Fibroblast of villous mesenchyme (primary cell): ENCODE measurements around the gene PTPRB. TPM values are rescaled to one million over a fixed set of nuclear protein-coding genes. Genes with fewer than 3 reads are reported as not detected.

Source experiments
- DNase-seq: peaks from one replicate; pipeline ENCODE4 v3.0.0-alpha.2; 2010; ENCODE audit warnings: low read depth
- H3K4me3 ChIP-seq: 2 replicates; pipeline ENCODE4 v1.5.1; 2011; ENCODE audit warnings: low read depth, mild to moderate bottlenecking, low read length
- total RNA-seq: library from RNA; depleted of rRNA; stranded (reverse); fragments of >200 nt; gene quantifications from 2 replicates; pipeline ENCODE4 v1.2.3, GENCODE V29; 2012
- TF ChIP-seq, protein P1 (sequence below): IDR thresholded peaks from 2 replicates; pipeline ENCODE4 v1.5.1; 2012; ENCODE audit warnings: low read depth, mild to moderate bottlenecking, low read length; ENCODE audit not compliant: insufficient read depth

PTPRB gene
- total RNA-seq, 1 donor = 0.43 TPM

DNA sequence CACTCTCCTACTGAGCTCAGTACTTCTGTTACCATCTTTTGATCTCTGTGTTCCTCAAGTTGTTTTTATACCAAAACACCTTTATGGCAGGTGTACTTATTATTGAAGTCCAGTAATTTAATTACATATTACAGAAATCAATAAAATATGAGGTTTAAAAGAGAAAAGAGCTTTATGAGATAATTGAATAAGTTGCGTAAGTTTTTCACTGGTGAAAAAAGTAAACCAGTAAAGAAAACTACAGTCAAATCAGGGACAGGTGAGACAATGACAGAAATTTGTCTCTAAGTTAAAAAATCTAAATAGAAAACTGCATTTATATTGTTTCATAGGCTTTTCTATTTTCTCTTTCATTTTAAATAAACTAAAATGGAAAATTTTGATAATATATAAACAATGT is 29.1 kb upstream of the PTPRB start:
- TF ChIP-seq, protein P1, sequence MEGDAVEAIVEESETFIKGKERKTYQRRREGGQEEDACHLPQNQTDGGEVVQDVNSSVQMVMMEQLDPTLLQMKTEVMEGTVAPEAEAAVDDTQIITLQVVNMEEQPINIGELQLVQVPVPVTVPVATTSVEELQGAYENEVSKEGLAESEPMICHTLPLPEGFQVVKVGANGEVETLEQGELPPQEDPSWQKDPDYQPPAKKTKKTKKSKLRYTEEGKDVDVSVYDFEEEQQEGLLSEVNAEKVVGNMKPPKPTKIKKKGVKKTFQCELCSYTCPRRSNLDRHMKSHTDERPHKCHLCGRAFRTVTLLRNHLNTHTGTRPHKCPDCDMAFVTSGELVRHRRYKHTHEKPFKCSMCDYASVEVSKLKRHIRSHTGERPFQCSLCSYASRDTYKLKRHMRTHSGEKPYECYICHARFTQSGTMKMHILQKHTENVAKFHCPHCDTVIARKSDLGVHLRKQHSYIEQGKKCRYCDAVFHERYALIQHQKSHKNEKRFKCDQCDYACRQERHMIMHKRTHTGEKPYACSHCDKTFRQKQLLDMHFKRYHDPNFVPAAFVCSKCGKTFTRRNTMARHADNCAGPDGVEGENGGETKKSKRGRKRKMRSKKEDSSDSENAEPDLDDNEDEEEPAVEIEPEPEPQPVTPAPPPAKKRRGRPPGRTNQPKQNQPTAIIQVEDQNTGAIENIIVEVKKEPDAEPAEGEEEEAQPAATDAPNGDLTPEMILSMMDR = no peak
- no peak for DNase-seq
- H3K4me3 ChIP-seq = no peak overlapping the region

- DNase-seq = no peak
- TF ChIP-seq, protein P1 = no peak
- no peak overlapping the region for H3K4me3 ChIP-seq
Observed at GRCh38 chr12:70664465-70664881, 27.2 kb upstream of the PTPRB start.

GRCh38 chr12:70663838-70664237 is 26.6 kb upstream of the PTPRB start:
- H3K4me3 ChIP-seq = no peak overlapping the region
- TF ChIP-seq, protein P1 = no peak
- DNase-seq = no peak

DNA sequence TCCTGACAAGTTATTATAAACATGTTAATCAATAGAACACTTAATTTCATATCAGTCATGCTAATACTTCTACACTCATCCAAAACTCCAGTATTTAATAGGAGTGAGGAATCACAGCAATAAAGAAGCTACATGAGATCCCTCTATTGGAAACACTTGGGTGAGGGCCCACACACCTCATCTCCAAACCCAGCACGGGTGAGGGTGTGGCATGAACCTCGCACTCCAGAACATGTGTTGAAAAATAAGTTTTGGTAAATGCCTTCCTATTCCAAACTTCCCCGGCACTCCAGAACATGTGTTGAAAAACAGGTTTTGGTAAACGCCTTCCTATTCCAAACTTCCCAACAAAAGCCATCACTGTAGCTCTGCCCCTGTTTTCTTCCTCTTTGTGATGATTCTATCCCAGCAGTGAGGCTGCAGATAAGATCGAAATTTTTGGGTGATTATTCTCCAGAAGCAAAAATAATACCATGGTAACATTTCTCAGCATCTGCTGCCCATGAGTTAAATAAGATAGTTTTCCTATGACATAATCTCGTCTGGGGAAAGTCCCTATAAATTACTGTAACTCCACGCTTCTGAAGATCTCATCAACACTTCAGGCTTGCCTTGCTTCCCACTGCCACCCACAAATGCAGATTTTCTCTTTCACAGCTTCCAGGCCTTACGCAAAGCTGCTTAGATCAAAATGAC is 24.4 kb upstream of the PTPRB start:
- DNase-seq = peak; percentile 73
- no peak overlapping the region for H3K4me3 ChIP-seq
- TF ChIP-seq, protein P1 = no peak

DNA sequence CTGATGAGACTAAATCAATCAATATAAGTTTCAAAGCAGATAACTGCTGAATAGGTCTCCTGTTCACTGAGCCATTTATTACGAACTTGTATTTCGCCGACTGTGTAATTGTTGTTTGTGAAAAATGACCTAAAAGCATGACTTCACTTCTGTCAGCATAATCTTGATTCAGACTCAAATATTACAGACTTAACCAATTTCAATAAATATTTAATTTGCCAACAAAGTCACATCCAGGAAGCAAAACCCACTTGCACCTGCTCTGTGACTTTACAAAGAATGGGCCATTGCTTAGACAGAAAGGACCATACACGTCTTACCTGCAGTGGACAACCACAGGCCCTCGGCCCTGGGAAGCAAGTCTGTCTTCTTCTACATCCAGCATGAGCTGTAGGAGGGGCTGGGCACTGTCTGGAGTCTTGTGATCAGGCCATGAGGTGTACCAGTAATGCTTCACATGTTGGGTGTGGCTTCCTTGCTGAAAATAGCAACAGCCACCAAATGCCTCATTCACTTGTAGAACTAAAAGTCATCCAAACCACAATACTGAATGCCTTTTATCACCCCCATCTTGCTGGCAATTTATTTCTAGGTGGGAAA is 23.5 kb upstream of the PTPRB start:
- H3K4me3 ChIP-seq = no peak overlapping the region
- TF ChIP-seq, protein P1 = no peak
- peak; percentile 29 for DNase-seq

DNA sequence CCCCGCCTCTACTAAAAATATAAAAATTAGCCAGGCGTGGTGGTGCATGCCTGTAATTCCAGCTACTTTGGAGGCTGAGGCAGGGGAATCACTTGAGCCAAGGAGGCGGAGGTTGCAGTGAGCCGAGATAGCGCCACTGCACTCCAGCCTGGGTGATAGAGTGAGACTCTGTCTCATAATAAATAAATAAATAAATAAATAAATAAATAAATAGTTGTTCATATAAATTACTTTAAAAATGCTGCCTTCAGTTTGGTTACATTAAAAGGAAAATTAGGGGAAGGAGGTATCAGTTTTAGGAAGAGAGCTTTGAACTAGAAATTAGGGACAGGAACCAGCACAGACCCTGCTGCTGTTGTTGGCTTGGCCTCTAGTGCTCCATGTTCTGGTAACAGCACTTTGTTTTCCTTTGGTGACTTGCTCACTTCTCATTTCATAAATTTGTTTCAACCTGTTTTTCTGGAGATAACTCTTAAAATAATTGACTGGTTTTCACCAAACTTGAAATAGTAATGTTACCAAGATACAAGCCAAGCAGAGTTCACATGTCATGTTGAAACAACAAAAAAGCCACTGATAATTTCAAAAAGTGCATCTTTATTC is 22.9 kb upstream of the PTPRB start:
- TF ChIP-seq, protein P1 = no peak
- no peak for DNase-seq
- H3K4me3 ChIP-seq = no peak overlapping the region
